T-helper 1 cell treated with Interleukin-12 subunit alpha and Interleukin-12 subunit beta and Interleukin-4 antibody, amounts not matched to agents 30 ng/mL and 1 ng/mL, for 36 hours (primary cell): ENCODE results near the gene DDX10. TPM values are rescaled to one million over a fixed set of nuclear protein-coding genes. Genes with fewer than 3 reads are reported as not detected.
"Not testable (repeated sequence)": the region's sequence is repeated elsewhere in the genome, so short reads cannot be mapped to it uniquely, and the experiment has no call there.

Experiments
- intact Hi-C: fragments of 100-400 bp; cut with micrococcal nuclease; formaldehyde crosslinking; loops from one replicate; pipeline ENCODE4 v1.15.1; 2024
- total RNA-seq: library from RNA; stranded (reverse); gene quantifications from 2 replicates; pipeline ENCODE4 v1.2.3, GENCODE V29; 2022

DDX10 gene
- 36.6 and 38.3 TPM in 2 replicates for total RNA-seq

DNA sequence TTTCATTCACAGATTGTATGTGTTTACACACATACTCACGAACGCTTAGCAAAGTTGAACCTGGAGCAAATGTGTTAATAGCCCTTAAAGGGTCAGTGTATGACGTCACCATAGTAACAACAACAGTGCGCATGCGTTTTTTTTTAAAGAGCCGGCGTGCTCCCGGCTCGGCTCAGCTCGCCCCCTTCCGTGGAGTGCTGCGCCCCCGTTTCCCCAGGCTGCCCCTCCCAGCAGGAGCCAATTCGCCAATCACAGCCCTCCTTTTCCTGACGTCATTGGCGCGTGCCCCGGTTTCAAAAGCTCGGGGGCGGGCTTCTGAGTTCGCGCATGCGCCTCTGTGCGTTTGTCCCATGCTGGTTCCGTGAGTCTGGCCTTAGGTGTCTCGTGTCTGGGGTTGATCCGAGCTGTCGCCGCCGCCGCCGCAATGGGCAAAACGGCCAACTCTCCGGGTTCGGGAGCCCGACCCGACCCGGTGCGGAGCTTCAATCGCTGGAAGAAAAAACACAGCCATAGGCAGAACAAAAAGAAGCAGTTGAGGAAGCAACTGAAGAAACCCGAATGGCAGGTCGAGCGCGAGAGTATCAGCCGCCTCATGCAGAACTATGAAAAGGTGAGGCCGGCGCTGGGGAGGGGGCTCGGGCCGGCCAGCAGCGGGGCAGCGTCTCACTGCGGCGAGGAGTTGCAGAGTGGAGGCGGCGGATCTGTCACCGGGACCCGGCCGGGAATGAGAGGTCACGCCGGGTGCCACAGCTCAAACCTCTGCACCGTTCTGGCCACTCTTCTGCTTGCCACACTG, at the start of gene DDX10:
TSS of gene DDX10 (plus strand) at position 340 of the 796 bp plus-strand sequence. CDS start at position 425, 85 bp downstream.
- intact Hi-C loops = loop anchor here (1.0 to 10.0 kb wide), 12 partner anchors 68 to 1208 kb away; partner anchors contain the start of genes ACAT1, ALKBH8, C11orf65 and CWF19L2

DNA sequence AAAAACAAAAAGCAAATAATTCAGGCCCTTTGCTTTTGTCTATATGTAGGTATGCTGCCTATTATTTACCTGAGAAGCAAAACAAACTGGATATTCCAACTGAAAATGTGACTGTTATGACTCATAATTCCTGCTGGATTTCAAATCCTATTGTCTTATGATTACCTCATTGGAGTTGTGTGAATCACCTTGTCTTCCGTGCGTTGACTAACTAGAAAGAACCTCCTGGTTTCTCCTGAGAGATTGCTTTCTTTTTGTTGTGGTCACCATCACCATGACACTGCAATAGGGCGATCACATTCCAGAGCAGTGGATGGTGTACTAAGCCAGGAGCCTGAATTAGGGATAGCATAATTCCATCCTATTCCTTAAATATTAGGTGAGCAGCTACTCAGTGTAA, 48.3 kb upstream of the DDX10 start:
- intact Hi-C loops = no loop called here

DNA sequence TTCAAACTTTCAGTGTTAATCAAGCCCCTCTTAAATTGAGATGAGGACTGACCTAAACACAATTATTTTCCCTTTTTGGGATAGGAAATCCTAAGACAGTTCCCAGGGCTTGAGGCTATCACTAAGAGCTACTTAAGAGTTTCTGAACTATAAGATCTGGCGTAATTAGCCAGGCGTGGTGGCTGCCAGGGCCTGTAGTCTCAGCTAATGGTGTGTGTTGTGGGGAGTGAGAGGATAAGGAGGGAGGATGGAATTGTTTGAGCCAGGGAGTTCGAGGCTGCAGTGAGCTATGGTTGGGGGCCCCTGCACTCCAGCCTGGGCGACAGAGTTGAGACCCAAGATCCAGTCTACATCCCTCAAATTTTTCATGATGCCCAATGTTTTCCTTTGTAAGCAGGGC, 47.8 kb upstream of the DDX10 start:
- intact Hi-C loops = no loop called here

DNA sequence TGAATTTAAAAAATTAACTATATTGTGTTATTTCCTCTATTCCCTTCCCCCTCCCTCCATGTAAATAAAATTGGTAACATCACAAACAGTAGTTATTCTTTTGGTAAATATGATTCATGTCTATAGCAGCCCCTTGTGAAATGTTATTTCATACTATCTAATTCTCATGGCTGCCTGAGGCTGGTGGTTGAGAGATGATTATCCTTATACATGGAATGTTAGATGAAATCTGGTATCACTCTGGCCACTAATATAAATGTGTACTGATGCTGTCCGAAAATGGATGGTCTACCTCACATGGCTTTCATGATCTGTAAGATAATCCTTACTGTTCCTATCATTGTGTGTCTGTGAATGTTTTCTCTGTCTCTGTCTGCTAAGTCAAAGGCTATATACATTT, 46.3 kb upstream of the DDX10 start:
- intact Hi-C loops = no loop called here

DNA sequence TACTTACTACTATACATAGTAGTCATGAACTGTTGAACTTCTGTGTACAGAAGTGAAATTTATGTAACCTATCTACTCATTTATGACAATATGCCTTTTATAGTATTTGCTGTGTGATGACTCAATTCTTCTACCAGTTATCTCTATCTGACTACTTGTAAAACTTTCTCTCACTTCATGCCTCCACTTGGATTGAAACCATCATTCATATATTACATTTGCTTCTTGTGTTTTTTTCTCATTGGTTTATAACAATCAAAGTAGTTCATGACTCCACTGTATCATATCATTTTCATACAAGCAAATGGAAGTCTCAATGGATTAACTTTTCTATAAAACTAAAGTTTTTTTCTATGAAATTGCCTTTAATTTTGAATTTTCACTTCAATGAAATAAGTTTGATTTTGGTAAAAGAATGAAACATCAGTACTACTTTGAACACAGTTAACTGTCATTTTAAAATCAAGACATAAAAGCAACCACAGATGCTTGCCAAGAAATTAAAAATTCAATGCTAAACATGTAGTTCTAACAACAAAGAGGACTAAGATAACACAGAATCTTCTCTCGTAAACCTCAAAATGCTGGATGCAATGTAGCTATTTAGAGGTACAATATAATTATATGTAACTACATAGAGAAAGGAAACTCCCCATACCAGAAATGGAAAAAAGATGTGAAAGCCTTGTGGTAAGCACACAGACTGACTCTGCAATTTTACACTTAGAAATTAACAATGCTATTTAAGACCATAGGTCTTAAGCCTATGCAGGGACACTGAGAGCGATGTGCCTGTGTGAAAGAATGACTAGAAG, 43.7 kb upstream of the DDX10 start:
- intact Hi-C loops = no loop called here

DNA sequence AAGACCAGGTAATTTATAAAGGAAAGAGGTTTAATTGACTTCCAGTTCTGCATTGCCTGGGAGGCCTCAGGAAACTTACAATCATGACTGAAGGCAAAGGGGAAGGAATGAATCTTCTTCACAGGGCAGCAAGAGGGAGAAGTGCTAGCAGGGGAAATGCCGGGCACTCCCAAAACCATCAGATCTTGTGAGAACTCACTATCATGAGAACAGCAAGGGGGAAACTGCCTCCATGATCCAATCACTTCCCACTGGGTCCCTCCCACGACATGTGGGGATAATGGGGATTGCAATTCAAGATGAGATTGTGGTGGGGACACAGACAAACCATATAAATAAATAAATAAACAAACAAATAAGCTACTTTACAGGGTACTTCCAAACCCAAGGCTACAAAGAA, 42.5 kb upstream of the DDX10 start:
- intact Hi-C loops = no loop called here

DNA sequence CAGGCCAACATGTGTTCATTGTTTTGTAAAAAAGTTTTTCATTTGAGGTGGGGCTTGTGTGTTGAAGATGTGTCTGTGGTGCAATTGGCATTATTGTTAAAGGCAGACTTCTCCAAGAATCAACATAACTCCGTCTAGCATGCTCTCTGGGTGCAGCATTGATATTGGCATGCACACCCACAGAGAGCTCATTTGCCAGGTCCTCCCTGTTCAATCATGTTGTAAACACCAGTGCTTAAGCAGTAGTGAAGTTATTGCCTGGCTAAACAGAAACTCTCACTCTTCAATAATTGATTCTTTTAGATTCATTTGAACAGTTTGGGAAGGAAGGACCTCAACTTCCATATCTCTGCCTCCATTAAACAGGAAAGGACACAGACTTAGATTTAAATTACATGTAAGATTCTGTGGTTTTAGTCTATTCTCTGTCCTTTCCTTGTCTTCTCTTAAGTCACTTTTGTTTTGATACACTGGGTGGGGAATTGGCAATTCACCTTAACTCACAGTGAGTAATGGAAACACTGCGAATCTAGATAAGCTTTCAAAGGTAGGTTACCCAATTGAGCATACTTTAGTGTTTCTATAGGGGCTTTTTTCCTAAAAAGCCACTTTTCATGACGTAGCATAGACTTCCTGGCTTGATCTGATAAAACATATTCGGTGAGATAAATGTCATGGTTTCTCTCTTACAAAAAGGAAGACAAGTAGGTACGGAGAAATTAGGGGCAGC, 40.5 kb upstream of the DDX10 start:
- intact Hi-C loops = no loop called here

DNA sequence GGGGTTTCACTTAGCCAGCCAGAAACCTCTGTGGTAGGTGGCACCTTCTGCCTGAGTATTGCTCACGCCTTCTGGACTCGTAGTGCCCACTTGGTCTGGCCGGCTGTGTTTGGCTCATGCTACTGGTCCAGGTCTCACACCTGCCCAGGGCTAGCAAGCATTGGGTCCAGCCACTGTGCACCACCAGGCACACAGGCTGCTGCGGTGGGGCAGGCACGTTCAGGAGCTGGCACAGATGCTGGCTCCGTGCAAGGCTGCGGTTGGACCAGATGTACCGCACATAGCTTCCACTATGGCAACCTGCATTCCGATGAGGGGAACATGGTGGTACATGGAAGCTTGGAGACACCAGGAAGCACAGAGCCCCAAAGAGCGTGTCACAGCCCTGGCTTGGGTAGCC, 36.5 kb upstream of the DDX10 start:
- intact Hi-C loops = no loop called here

DNA sequence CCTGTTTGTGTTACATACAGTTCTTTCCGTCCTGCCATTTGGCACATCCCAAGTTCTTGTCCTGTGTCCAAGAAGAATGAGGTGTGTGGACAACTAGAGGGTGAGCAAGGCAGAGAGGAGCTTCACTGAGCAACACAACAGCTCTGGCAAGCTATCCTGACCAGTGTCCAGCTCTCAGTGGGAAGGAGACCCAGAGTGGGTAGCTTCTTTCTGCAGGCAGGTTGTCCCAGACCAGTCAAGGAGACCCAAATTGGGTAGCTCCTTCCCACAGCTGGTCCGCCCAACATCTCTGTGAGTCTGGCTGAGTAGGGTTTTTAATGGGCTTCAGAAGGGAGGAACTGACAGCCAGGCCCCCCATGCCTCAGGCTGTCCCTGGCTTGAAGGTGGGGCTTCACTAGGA, 36.1 kb upstream of the DDX10 start:
- intact Hi-C loops = no loop called here

DNA sequence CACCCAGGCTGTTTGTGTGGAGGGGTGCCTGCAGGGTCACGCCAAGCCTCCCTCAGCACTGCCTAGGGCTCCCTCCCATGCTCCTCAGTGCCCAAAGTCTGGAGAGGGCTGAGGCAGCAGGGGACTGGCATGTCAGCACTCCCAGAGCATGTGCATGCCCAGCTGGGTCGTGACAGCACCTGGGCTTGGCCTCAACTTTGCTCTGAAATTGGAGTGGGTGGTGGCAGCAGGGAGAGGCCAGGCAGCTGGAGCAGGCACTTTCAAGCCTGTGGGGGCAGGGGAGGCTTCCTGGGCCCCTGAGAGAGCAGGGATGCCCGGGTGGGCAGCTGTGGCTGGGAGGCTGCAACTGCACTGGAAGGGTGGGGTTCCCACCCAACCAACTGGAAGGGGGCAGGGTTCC, 35.6 kb upstream of the DDX10 start:
- intact Hi-C loops = no loop called here

DNA sequence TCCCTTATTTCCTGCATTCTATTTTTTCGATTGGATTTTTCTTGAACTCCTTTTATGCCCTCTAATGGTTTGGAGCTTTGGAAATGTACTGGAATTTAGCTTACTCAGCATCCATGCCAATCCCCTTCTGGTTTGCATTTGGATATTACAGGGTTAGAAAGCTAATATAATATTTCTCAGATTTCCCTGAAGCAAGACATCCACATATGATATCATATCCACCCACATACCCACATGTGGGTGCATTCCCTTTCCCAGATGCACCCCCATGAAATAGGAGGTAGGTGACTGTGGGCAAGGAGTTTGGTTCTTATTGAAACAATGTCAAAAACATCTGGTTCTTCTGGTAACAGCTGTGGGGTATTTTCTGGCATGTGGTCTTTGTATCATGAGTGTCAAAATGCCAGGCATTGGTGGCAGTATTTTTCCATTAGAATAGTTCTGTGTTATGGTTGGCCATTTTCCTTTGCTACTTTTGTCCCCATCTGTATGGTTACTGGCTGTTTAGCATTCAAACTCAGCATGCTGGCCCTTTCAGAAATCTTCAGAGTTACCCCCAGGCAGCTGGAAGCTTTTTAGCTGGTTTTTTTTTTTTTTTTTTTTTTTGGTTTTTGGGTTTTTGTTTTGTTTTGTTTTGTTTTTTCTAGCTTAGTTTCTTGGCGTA, 32.7 kb upstream of the DDX10 start:
- intact Hi-C loops = no loop called here

DNA sequence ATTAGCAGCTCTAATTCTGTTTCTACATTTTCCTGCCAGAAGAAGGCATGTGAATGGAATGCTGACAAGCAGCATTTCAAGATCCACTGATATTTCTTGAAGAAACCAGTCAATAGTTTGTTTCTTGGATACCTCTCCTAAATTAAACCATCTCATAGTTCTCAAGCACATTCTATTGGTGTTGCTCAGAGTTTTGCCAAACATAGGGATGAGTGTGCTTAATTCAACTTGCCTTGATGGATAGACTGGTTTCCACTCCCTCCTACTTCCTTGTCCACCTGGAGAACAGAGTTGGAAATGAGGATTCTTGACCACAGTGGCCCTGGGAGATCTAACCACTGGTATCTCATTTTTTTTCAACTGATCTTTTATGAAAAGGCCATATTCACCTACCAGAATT, 29.8 kb upstream of the DDX10 start:
- intact Hi-C loops = no loop called here

DNA sequence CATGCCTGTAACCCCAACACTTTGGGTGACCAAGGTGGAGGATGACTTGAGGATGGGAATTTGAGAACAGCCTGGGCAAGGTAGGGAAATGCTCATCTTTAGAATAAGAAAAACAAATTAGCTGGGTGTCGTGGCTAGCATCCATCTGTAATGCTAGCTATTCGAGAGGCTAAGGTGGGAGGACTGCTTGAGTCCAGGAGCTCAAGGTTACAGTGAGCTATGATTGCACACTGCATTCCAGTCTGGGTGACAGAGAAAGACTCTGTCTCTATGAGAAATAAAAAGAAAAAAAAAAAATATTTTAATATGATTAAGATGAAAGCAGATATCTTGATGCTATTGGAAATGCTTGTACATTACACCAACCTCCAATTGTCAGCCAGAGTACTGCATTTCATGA, 28.6 kb upstream of the DDX10 start:
- intact Hi-C loops = no loop called here

DNA sequence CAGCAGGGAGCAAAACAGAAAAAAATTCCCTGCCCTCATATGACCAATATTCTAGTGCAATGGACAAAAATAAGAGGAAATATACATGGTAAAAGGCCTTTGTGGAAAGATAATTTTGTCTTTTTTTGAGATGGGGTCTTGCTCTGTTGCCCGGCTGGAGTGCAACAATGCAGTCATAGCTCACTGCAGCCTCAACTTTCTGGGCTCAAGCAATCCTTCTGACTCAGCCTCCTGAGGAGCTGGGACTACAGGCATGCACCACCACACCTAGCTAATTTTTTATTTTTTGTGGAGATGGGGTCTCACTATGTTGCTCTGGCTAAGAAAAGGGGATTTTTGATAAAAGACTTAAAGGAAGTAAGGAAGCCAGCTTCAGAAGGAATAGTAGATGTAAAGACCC, 25.7 kb upstream of the DDX10 start:
- intact Hi-C loops = no loop called here

DNA sequence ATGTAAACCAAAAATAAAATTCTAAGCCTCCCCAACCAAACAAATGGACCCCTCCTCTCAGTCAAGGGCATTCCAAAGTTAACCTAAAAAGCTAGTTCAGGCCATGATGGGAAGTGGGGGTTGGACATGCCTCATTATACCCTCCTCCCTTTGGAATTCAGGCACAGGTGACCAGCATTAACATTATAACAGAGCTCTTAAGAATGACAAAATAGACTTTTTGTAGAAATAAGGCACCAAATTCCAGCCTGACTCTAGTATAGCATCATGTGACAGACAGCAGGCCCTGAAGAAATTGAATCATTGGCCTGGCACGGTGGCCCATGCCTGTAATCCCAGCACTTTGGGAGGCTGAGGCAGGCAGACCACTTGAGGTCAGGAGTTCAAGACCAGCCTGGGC, 23.1 kb upstream of the DDX10 start:
- intact Hi-C loops = not testable (repeated sequence)

DNA sequence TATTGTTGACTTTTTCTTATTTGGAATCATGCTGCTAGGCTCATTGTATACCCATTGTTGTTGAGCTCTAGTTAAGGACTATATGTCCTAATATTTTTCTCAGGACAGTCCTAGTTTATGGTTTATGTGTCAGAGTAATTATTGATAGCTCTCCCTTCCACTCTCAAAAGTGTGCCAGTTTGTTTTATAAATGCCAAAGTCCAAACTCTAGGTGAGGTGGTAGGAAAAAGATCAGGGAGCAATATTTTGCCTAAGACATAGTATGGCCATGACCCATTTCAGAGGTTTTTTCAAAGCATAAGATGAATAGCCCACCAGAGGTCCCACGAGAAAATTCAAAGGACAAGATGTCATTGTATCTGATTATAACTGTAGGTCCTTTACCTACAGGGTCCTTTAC, 20.9 kb upstream of the DDX10 start:
- intact Hi-C loops = no loop called here

DNA sequence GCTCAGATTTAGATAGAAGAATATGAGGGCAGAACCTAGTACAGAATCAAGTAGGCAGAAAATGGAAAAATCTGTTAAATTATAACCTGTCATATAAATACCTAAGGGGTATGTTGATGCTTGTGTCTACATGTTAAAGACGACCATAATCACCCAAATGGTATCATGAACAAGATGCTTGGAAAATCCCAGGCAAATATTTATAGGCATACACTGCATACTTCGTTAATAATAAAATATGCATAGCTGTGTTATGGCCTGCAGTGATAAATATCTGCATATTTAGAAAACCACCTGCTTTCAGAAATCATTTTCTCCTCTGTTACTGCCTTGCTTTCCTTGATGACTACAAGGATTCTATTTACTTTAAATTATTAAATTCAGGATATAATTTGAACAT, 18.9 kb upstream of the DDX10 start:
- intact Hi-C loops = loop anchor here (5.0 kb wide), 2 partner anchors 304 to 319 kb away; no protein-coding TSS in a partner anchor

DNA sequence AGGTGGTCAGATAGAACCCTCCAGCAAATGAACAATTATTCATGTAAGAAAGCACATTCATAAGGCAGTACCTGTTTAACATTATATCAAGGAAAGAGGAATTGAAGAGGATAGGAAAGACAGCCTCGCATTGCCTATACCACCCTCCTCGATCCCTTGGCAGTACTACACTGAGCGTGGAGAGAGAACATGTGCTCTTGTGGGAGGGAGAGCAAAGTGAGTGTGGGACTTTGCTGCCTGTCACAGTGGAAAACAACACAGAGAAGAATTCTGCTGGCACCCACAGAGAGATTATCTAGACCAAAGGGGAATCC, 17.5 kb upstream of the DDX10 start:
- intact Hi-C loops = loop anchor here (5.0 kb wide), 2 partner anchors 305 to 320 kb away; no protein-coding TSS in a partner anchor

DNA sequence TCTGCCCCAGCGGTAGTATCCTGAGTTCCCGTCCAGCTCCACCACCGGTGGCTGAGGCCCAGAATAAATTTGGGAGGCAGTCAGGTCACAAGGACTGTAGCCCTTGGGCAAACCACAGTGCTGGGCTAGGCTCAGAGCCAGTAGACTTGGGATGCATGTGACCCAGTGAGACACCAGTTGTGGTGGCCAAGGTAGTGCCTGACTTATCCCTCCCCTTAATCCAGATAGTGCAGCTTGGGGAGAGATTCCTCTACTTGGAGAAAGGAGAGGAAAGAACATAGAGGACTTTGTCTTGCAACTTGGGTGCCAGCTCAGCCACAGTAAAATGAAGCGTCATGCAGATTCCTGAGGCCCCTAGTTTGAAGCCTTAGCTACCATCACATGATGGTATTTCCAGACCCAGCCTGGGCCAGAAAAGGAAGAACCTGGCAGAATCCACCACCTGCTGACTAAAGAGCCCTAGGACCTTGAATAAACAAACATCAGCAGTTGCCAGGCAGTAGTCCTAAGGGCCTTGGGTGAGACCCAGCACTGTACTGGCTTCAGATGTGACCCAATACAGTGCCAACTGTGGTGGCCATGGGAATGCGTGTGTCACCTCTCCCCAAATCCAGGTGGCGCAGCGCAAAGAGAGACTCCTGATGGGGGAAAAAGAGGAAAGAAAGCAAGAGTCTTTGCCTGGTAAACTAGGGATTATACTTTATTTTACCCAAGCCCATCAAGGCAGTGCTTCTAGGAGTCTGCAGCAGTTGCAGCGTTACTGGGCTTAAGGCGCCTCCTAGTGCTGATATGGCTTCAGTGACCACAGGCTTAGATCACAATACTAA, 17.0 kb upstream of the DDX10 start:
- intact Hi-C loops = loop anchor here (1.0 to 5.0 kb wide), 13 partner anchors 55 to 720 kb away; partner anchors contain the start of genes ACAT1, C11orf65, CUL5 and EXPH5

DNA sequence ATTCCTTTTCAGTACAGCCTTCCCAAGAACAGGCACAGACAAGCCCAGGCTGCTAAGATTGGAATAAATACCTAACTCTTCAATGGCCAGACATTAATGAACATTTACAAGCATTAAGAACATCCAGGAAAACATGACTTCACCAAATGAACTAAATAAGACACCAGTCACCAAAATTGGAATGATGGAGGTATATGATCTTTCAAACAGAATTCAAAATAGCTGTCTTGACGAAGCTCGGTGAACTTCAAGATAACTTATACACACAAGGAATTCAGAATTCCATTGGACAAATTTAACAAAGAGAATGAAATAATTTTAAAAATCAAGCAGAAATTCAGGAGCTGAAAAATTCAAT, 16.4 kb upstream of the DDX10 start:
- intact Hi-C loops = loop anchor here (1.0 to 5.0 kb wide), 13 partner anchors 56 to 720 kb away; partner anchors contain the start of genes ACAT1, C11orf65, CUL5 and EXPH5
